HG03439 (cell line): ENCODE results near the gene ZNF234.
"Not testable (repeated sequence)": the region's sequence is repeated elsewhere in the genome, so short reads cannot be mapped to it uniquely, and the experiment has no call there.

Experiments
- ATAC-seq: cut with Tn5 transposase; IDR thresholded peaks from one replicate; pipeline ENCODE4 v1.9.1; 2021; ENCODE audit warnings: mild to moderate bottlenecking, moderate library complexity; ENCODE audit not compliant: unreplicated experiment

ZNF234 gene

DNA sequence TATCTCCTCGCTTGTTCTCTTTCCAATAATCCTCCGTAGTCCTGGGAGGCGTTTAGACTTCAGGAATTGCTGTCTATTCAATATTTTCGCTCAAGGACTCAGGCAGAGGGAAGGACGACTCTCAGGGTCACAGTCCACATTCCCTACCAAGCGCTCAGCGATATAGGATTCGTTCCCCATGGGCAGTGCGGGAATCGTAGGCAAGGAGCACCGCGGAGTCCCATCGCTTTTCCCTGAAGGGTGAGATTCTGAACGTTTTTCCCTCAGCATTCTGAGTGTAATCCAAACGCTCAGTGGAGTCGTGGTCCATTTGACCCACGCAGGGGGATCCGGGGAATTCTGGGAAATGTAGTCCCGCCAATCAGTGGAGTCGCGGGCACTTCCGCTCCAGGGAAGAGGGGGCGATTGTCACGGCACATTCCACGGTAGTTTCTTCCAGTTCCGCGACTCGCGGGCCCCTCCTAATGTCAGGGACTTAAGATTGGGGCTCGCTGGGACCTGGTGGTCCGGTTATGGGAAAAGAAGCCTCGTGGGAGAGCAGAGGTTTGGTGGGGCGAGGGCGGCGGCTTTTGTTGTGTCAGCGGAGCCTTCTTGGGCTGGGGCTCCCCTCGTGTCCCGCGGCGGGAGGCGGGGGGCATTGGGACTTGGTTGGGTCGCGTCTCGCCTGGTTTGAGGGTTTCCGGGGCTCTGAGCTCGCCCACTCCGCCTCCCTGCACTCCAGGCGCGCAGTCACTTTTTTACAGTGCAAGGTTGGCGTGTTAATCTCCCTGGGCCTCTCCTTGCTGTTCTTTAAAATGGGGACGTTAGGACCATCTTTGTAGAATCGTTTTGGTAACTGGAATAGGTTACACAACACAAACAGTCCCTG is at the start of gene ZNF234:
Gene ZNF234 (plus strand): TSS at position 364 of the 868 bp plus-strand sequence. CDS start 3,079 bp downstream, outside the sequence.
- ATAC-seq: peak; percentile 56

DNA sequence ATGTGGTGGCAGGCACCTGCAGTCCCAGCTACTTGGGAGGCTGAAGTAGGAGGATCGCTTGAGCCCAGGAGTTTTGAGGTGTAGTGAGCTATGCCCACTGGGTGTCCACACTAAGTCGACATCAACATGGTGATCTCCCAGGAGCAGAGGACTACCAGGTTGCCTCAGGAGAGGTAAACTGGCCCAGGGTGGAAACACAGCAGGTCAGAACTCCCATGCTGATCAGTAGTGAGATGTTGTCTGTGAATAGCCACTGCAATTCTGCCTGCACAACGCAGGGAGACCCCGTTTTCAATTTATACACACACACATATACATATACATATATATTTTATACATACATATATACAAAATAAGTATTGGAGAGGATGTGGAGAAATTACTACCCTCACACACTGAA is 49.2 kb upstream of the ZNF234 start:
- ATAC-seq: no peak

DNA sequence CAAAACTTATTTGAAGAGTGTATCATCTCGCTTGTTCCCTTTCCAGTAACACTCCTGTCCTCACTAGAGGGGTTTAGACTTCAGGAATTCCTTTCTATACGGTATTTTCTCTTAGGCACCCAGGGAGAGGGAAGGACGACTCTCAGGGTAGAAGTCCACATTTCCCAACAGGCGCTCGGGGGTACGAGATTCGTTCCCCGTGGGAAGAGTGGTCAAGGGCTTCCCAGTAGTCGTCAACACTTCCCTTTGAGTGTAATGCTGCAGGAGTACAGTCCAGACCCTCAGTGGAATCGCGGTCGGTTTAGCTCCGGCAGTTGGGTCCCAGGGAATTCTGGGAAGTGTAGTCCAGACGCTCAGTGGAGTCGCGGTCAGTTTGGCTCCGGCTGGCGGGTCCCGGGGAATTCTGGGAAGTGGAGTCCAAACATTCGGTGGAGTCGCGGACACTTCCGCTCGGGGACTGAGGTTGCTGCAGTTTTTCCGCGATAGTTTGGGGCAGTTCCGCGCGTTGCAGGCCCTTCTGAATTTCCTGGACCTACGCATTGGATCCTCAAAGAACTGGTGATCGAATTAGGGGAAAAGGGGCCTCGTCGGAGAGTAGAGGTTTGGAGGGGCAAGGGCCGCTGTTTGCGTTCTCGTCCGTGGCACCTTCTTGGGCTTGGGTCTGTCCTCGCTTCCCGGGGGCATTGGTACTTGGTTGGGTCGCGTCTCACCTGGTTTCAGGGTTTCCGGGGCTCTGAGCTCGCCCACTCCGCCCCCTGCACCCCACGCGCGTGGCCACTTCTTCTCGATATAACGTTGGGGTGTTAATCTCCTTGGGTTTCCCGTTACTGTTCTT is 47.2 kb upstream of the ZNF234 start, which contains the start of gene ZNF224:
Gene ZNF224 (plus strand): TSS at position 431 of the 835 bp plus-strand sequence. CDS start 3,513 bp downstream, outside the sequence.
- peak; percentile 87 for ATAC-seq

DNA sequence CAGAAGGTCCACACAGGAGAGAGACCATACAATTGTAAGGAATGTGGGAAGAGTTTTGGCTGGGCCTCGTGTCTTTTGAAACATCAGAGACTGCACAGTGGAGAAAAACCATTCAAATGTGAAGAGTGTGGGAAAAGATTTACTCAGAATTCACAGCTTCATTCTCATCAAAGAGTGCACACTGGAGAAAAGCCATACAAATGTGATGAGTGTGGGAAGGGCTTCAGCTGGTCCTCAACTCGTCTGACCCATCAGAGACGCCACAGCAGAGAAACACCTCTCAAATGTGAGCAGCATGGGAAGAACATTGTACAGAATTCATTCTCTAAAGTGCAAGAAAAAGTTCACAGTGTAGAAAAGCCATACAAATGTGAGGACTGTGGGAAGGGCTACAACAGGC is 33.6 kb upstream of the ZNF234 start:
- ATAC-seq: no peak

DNA sequence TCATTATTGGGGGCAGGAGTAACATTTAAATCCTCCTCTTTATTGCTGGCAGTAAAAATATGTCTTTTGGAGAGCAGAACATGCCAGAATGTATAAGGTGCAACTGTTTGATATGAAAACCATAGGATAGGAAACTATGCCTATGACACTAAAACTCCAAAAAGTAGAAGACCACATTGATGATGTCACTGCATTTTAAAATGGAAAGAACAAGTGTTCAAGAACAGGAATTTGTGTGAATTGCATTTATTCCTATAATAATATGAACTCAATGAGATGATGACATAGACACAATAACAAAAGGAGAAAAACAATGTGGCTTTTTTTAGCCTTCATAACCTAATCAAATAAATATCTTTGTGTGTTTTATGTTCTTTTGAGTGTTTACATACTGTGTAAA is 31.9 kb upstream of the ZNF234 start:
- ATAC-seq: no peak

DNA sequence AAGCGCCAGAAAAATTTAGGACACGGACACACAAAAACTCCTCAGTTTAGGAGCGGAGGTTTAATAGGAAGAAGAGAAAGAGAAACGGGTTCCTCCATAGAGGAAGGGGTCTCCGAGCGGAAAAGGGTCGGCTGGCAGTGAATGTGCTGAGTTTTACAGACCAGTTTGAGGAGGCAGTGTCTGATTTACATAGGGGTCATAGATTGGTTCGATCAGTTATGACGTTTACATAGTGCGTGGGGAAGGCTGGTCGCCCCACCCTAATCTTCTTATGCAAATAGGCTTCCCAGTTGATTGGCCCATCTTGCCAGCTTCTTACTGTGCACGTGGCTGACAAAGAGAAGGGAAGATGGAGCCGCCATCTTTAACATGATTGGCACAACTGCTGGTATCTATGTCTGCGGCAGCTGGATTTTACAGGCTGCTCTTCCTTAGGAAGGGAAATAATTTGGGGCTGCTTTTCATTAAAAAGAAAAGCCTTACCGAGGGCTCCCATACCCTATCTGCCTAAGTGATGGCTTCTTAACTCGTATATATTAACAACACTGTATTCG is 29.4 kb upstream of the ZNF234 start:
- no peak for ATAC-seq

DNA sequence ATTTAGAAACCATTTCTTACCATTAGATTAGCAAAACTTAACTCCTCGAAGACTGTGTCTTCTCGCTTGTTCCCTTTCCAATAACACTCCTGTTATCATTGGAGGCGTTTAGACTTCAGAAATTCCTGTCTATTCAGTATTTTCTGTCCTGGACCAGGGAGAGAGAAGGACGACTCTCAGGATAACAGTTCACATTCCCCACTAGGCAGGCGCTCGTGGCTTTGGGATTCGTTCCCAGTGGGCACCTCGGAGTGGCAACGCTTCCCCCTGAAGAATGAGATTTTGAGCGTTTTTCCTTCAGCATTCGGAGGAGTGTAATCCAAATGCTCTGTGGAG is 28.6 kb upstream of the ZNF234 start:
- ATAC-seq: peak; percentile 6

DNA sequence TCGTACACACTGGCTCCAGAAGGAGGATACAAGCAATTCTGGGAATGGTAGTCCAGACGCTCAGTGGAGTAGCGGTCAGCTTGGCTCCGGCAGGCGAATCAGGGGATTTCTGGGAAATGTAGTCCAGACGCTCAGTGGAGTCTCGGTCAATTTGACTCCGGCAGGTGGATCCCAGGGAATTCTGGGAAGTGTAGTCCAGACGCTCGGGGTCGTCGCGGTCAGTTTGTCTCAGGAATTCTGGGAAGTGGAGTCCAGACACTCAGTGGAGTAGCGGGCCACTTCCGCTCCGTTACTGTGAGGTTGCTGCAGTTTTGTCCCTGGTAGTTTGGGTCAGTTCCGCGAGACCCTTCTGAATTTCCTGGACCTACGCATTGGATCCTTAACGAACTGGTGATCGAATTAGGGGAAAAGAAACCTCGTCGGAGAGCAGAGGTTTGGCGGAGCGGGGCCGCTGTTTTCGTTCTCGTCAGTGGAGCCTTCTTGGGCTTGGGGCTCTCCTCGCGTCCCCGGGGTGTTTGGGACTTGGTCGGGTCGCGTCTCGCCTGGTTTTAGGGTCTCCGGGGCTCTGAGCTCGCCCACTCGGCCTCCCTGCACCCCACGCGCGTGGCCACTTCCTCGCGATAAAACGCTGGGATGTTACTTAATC is 28.1 kb upstream of the ZNF234 start, which contains the start of gene ZNF225:
Gene ZNF225 (plus strand): TSS at position 262 of the 646 bp plus-strand sequence. CDS start 2,429 bp downstream, outside the sequence.
- peak; percentile 91 for ATAC-seq

DNA sequence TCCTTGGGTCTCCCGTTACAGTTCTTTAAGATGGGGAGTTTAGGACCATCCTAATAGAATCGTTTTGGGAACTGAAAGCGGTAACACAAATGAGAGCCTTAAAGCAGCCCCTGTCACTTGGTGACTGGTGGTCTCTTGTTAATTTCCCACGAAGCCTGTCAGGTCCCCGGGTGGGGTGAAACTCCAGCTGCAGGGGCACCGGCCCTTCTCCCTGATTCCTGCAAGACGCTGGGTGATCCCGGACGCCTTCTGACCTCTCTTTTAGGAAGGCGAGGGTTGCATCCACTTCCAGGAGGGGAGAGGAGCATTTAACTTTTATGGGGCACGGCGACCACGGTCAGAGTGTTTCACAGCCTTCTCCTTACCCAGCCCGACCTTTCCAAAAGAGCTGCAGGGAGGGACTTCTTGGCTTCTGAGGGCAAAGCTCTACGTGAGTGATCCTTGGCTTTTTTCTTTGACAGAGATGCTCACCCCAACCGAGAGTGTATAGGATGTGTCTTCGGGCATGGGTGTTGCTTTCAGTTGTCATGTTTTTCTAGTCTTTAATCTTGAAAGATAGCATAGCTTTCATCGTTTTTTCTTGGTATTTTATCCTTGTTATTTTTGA is 27.5 kb upstream of the ZNF234 start:
- ATAC-seq: no peak

DNA sequence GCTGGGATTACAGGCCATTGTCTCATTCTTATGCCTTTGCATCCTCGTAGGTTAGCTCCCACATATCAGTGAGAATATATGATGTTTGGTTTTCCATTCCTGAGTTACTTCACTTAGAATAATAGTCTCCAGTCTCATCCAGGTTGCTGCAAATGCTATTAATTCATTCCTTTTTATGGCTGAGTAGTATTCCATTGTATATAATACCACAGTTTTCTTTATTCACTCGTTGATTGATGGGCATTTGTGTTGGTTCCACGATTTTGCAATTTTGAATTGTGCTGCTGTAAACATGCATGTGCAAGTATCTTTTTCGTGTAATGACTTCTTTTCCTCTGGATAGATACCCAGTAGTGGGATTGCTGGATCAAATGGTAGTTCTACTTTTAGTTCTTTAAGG is 20.2 kb upstream of the ZNF234 start:
- ATAC-seq: not testable (repeated sequence)

DNA sequence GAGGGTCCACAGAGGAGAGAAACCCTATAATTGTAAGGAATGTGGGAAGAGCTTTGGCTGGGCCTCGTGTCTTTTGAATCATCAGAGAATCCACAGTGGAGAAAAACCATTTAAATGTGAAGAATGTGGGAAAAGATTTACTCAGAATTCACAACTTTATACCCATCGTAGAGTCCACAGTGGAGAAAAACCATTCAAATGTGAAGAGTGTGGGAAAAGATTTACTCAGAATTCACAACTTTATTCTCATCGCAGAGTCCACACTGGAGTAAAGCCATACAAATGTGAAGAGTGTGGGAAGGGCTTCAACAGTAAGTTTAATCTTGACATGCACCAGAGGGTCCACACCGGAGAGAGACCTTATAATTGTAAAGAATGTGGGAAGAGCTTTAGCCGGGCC is 9.4 kb upstream of the ZNF234 start:
- no peak for ATAC-seq

DNA sequence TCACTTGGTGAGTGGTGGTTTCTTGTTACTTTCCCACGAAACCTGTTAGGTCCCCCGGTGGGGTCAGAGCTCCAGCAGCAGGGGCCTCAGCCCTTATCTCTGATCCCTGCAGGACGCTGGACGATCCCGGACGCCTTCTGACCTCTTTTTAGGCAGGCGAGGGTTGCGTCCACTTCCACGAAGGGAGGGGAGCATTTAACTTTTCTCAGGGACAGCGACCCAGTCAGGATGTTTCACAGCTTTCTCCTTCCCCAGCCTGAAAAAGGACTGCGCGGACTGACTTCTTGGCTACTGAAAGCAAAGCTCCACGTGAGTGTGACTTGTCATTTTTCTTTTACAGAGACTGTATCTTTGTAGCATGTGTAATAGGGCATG is 692 bp downstream of the ZNF234 start:
- no peak for ATAC-seq

DNA sequence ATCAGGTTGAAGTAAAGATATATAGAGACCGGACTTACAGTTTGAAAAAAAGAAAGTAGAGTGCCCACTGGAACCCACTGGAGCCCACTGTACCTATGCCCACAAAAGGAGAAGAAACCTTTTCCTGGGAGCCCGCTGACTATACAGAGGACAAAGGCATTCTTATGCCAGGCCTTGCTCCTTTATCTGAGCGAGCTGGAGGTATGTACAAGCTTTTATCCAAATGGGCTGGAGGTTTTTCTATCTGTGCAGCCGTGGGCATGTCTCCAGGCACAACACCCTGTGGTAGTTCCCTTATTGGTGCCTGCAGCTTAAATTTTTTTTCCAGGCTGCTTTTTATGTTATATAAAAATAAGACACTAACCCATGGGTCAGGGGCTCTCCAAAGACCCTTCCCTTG is 8.4 kb downstream of the ZNF234 start:
- no peak for ATAC-seq

DNA sequence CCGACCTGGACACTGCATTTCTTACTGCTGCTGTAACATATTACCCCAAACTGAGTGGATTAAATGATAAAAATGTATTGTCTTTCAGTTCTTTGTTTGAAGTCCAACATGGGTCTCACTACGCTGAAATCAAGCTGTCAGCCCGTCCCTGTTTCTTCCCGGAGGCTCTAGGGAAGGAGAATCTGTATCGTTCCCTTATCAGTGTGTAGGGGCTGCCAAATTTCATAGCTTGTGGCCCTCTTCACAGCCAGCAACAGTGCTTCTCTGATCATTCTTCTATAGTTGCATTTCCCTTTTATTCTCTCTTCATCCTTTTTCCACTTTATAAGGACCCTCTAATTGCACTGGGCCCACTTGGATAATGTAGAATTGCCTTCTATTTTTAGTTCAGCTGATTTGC is 10.1 kb downstream of the ZNF234 start:
- no peak for ATAC-seq

DNA sequence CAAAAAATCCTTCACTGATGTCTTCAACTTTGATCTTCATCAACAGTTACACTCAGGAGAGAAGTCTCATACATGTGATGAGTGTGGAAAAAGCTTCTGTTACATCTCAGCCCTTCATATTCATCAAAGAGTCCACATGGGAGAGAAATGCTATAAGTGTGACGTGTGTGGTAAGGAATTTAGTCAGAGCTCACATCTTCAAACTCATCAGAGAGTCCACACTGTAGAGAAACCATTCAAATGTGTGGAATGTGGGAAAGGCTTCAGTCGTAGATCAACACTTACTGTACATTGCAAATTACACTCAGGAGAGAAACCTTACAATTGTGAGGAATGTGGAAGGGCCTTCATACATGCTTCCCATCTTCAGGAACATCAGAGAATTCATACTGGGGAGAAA is 15.1 kb downstream of the ZNF234 start:
- no peak for ATAC-seq

DNA sequence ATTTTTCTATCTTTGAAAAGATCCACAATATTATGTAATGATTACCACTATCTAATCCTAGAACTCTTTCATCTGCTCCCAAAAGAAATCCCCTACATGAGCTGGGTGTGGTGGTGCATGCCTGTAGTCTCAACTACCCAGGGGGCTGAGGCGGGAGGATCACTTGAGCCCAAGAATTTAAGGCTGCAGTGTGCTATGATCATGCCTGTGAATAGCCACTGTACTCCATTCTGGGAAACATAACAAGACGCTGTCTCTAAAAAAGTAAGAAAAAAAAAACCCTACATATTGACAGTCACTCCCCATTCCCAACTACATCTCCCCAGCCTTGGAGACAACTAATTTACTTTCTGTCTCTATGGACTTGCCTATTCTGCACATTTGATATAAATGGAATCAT is 22.4 kb downstream of the ZNF234 start:
- no peak for ATAC-seq

DNA sequence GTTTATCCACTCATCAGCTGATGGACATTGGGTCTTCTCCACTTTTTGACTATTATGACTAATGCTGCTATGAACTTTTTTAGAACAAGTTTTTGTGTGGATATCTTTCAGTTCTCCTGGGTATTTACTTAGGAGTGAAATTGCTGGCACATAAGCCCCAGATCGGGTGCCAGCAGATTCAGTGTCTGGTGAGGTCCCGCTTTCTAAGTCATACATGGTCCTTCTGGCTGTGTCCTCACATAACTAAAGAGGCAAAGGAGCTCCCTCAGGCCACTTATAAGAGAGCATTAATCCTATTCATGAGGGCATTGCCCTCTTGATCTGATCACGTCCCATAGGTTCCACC is 22.9 kb downstream of the ZNF234 start:
- ATAC-seq: no peak

DNA sequence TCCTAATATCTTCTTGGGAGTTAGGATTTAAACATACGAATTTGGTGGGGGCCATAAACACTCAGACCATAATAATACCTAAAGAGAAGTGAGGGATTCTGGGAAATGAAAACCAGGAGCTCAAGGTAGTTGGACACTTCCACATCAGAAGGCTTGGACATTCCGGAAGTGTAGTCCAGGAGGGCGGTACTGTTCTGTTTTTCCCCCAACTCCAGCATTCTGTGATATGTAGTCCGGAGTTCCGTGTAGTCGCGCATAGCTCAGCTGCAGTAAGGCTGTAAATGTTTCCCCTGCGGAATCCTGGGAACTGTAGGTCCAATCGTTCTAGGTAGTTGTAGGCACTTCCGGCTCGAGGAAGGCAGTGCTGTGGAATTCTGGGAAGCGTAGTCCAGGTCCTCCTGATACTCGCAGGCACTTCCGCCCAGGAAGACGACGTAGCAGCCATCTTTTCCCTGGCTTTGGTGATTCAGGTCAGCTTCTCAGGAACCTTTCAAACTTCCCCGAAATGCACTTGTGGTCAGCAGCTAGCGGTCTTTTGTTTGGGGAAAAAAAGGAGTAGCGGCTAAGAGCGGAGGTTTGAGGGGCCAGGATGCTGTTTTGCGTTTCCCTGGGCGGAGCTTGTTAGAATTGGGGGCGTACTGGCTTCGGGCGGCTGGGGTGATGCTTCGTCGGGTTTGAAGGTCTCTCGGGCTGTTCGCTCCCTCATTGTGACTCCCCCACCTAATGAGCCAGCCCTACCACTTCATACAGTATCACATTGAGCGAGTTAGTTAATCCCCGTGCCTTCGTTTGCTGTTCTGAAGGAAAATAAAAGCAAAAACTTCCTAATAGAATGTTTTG is 23.5 kb downstream of the ZNF234 start, which contains the start of gene ZNF226:
Gene ZNF226 (plus strand): TSS at position 428 of the 840 bp plus-strand sequence. CDS start 4,981 bp downstream, outside the sequence.
- peak; percentile 92 for ATAC-seq

DNA sequence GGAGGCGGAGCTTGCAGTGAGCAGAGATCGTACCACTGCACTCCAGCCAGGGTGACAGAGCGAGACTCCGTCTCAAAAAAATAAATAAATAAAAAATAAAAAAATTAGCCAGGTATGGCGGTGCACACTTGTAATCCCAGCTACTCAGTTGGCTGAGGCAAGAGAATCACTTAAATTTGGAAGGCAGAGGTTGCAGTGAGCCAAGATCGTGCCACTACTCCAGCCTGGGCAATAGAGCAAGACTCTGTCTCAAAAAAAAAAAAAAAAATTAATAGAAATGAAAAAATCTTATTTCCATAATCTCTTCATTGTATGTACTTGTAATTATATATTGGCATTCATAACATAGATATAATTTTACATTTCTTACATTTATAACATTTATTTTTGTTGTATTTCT is 29.3 kb downstream of the ZNF234 start:
- not testable (repeated sequence) for ATAC-seq

DNA sequence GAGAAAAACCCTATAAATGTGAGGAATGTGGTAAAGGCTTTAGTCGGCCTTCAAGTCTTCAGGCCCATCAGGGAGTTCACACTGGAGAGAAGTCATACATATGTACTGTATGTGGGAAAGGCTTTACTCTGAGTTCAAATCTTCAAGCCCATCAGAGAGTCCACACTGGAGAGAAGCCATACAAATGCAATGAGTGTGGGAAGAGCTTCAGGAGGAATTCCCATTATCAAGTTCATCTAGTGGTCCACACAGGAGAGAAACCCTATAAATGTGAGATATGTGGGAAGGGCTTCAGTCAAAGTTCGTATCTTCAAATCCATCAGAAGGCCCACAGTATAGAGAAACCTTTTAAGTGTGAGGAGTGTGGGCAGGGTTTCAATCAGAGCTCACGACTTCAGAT is 35.2 kb downstream of the ZNF234 start:
- no peak for ATAC-seq
